HL-60/S4 (cell line): ENCODE measurements around the gene STARD10.

Experiments used
- in situ Hi-C: fragments of 300-500 bp; cut with MboI; formaldehyde crosslinking; loops from 2 replicates; pipeline ENCODE4 v1.14.3; 2022; ENCODE audit warnings: low sequenced_read_pairs

STARD10 gene

GRCh38 chr11:72770799-72771198 is 23.0 kb downstream of the STARD10 start:
- in situ Hi-C loops: no loop called here

- in situ Hi-C loops: no loop called here
Observed at GRCh38 chr11:72769680-72770079, 24.2 kb downstream of the STARD10 start.

DNA sequence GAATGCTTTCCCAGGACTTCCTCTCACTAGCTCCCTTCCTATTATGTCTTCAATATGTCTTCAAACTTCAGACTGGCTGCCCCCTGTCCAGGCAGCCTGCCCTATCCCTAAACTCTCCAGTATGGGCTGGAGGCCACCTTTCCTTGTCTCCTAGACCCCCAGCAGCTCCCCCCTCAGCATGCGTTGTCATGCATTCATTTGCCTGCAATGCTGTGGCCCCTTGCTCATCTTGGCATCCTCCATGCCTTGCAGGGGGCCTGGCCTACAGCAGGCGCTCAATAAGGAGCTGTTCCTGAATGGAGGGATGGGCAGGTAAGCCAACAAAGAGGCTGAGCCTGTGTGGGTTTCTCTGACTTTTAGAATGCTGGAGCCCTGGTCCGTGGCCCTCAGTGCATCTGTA is 25.3 kb downstream of the STARD10 start:
- in situ Hi-C loops: no loop called here

- in situ Hi-C loops: no loop called here
Observed at GRCh38 chr11:72767203-72768062, 26.4 kb downstream of the STARD10 start.

GRCh38 chr11:72766152-72766902 is 27.5 kb downstream of the STARD10 start:
- in situ Hi-C loops: no loop called here

- in situ Hi-C loops: no loop called here
Observed at GRCh38 chr11:72764503-72764902, 29.3 kb downstream of the STARD10 start.

DNA sequence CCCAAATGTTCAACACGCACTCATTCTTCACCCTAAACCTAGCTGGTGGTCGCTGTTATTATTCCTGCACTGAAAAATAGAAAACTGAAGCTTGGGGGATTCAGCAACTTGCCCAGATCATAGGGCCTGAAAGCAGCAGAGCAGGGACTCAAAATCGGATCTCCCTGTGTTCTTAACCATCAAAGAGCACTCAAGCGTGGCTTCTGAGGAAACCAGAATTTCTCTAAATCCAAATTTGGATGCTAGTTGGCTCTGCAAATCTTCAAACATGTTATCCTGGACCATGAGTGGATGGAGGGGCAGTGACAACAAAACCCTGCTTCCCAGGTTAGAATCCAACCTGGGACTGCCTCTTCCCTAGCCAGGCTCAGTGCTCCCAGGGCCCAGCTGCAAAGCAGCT is 30.0 kb downstream of the STARD10 start:
- in situ Hi-C loops: no loop called here

DNA sequence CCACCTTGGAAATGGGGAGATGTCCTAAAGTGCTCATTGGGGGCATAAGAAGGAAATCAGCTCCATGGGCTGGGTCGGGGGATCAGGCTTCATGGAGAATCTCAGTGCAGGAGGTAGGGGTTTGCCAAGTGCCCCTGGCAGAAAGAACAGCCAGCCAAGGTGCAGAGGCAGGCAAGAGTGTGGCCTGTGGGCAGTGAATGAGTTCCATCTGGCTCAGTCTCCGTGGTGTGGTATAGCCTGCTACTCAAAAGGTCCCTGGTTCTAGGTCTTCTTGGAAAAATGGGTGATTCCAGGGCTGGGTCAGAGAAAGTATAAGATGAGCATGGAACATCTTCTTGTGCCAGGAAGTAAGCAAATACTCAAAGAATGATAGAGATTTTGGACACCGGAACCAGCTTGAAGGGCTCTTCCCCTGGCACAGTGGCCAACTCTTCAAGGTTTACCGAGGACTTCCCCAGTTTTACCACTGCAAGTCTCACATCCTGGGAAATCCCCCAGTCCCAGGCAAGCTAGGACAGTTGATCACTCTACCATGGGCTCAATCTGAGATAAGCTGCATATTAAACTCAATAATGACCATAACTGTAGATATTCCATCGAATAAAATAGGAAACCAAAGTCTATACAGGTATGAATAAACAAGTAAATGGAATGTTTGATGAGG is 31.1 kb downstream of the STARD10 start:
- in situ Hi-C loops: no loop called here

DNA sequence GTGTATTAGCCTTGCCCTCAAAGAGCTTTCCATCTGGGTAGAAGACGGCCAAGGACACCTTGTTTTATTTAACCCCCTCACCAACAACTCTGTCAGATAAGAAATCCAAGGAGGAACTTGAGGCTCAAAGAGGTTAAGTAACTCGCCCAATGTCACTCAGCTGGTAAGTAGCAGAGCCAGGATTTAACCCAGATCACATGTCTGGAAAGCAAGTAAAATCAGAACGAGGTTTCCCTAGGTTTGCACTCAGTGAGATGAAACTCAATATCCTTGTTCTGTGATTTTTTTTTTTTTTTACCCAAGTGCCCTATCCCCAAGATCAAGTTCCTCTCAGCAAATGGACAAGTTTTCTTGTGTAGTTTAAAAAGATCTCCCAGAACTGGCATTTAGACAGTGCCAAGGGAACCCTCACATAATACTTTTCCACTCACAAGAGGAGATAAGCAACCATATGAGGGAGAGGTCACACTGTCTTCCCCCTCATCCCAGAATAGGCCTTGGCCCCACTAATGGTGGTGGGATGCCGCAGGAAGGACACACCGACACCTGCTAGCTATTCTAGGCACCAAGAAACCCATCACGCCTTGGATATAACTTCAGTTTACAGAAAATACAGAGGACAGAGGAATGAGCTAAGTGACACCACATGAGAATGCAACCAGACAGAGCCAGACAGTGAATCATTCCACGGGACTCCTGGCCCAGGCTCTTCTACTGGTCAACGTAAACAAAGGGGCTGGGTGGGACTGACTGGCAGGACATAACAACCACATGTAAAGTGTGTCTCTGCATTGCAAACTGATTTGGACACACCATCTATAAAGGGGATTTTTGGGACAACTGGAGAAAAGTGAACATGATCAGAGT is 33.1 kb downstream of the STARD10 start:
- in situ Hi-C loops: no loop called here

DNA sequence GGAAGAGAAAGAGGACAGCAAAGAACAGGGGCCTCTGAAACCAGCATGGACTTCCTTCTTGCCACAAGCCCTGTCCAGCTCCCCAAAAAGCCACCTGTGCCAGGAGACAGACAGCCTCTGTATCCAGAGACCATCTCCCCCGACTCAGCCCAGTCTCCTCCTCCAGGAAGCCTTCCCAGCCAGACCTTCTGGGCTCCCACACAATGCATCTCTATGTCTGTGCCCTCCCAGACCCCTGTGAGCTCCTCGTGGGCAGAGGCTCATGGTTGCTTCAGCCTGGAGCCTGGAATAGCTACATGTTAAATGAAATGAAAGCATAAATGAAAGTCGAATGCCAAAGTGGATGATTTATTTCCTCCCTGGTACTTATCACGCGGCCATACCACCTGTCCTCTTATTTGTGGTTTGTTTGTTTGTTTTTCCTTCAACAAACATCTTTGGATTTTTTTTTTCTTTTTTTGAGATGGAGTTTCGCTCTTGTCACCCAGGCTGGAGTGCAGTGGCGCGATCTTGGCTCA is 34.3 kb downstream of the STARD10 start:
- in situ Hi-C loops: no loop called here

- in situ Hi-C loops: no loop called here
Observed at GRCh38 chr11:72758690-72759389, 35.0 kb downstream of the STARD10 start.

DNA sequence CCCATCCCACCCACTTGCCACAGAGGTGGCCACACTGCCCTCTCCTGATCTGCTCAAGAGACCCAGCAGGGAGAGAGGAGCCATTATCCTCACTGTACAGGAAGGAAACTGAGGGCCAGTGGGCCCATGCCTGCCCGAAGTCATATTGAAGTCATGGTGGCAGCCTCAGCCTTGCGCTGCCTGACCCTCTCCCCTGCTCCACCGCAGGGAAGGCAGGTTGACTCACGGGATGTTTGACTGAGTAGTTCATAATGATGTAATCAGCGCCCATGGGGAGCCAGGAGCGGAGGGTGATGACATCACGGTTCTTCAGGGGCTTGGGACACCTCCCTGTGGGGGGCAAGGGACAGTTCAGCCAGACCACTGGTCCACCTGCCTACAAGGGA is 35.5 kb downstream of the STARD10 start:
- in situ Hi-C loops: no loop called here

DNA sequence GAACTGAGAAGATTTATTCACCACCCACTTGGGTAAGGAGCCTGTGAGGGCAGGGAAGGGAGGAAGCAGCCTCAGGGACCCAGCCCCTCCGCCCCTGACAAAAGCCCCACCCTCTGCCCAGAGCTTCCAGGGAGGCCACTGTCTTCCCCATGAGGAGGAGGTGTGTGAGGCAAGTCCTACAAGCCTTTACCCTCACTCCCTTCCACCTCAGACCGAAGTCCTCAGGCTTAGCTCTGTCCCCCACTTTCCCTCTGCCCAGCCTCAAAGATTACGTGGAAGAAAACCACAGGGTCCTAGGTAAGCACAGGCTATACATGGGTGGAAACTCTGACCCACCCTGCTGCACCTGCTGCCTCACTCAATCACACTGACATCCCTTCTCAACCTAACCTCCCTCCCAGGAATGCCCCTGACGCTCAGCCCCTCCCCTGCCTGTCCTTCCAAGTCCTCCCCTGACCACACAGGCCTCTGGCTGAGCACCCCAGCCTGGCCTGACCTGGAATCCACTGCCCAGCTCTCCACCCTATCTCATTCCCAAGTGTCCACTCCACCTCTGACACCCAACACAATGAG is 38.0 kb downstream of the STARD10 start:
- in situ Hi-C loops: no loop called here

DNA sequence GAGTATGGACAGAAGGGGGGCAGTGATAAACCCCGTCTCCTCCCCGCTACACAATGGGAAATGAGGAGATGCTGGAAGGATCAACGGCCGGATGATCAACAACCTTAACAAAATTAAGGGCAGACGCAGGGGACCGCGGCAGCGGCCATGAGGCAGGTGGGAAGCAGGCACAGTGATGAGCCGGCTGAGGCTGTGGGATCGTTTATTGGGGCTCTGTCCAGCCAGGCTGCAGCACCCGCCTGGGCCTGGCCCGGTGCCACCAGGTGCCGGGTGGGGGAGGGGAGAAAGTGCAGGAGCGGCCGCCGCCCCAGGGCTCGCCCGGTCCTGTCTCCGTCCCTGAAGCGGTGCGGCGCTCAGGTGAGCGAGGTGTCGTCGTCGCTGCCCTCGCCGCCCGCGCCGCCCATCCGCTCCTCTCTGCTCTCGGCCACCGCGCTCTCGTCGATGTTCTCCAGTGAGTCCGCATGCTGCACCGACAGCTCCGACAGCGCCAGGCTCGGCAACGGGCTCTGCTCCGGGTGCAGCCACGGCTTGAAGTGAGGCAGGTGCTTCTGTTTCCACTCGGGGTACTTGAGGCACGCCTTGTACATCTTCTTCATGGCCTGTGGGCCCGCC is 39.2 kb downstream of the STARD10 start:
- in situ Hi-C loops: no loop called here

DNA sequence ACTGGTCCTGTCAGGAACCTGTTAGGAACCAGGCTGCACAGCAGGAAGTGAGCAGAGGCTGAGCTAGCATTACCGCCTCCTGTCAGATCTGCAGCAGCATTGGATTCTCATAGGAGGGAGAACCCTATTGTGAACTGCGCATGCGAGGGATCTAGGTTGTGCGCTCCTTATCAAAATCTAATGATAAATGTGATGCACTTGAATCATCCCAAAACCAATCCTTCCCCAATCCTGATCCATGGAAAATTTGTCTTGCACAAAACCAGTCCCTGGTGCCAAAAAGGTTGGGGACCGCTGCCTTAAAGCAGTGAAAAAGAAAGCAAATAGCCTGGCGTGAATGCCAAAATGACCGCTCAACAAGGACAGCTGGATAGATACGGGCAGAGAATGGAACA is 39.7 kb downstream of the STARD10 start:
- in situ Hi-C loops: no loop called here

GRCh38 chr11:72753341-72754148 is 40.3 kb downstream of the STARD10 start:
- in situ Hi-C loops: no loop called here

DNA sequence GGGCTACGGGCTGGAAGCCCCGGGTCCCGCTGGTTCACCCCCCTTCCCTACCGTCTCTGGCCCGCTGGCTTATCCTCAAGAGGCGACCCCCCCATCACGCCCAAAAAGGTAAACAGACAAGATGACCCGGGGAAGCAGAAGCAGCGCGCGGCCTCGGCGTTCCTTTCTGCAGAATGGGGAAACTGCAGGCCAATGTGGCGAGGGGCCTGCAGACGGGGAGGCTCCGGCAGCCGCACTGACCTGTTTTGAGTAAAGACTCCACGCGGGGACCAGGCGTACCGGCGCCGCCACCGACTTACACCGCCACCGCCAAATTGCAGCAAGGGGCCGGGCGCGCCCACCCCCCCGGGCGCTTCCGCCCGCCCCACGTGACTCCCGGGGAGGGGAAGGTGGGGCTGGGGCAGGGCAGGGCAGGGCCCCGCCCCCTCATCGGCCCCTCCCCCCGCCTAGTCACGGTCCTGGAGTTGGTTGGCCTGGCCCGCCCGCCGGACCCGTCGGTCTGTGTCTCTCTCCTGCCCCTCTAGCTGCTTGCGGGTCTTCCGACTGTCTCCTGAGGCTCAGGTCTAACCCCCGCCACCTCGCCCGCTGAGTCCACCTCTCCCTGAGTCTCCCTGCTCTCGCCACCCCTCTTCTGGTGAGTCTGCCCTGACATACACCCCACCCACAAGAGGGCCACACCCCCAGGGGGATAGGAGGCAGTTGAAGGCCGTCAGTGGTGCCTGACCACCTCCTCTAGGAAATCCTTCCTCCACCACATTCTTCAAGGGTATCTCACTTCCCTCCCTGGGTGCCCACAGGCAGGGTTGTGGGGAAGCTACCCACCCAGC is 41.5 kb downstream of the STARD10 start, which contains the start of gene ARAP1:
Gene ARAP1 (minus strand): TSS at position 321 of the 827 bp plus-strand sequence. CDS start 25,280 bp downstream, outside the sequence.
- in situ Hi-C loops: no loop called here
